Measurements from ENCODE around the gene BCL2. TPM values are rescaled to one million over a fixed set of nuclear protein-coding genes. Genes with fewer than 3 reads are reported as not detected.

Gene BCL2
- total RNA-seq, 2 donors from 2014 or later: 13.9 to 16.4 TPM

DNA sequence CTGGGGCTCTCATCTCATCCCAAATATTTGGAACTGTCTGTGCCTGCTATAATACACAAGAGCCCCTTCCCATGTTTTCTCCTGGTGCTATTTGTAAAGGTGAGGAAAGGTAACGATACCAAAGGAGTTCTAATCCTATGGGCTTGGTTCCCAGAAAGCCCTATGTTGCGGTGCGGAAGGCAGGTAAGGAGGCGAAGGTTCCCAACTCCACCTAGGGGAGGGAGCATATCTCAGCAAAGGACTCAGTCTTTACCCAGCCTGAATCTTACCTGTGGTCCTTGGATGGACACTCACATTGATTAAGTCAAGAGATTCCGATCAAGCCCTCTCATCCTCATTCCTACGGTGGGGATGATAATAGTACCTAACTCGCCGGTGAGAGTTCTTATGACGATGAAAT is 140.1 kb downstream of the BCL2 start:
- TF ChIP-seq, protein P1, sequence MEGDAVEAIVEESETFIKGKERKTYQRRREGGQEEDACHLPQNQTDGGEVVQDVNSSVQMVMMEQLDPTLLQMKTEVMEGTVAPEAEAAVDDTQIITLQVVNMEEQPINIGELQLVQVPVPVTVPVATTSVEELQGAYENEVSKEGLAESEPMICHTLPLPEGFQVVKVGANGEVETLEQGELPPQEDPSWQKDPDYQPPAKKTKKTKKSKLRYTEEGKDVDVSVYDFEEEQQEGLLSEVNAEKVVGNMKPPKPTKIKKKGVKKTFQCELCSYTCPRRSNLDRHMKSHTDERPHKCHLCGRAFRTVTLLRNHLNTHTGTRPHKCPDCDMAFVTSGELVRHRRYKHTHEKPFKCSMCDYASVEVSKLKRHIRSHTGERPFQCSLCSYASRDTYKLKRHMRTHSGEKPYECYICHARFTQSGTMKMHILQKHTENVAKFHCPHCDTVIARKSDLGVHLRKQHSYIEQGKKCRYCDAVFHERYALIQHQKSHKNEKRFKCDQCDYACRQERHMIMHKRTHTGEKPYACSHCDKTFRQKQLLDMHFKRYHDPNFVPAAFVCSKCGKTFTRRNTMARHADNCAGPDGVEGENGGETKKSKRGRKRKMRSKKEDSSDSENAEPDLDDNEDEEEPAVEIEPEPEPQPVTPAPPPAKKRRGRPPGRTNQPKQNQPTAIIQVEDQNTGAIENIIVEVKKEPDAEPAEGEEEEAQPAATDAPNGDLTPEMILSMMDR (IDR thresholded peaks at IDR 0.05): no peak
- no peaks in the 10 kb centered on the region for H3K9me3 ChIP-seq
- no peak overlapping the region for H3K4me3 ChIP-seq
- intact Hi-C loops (cut with DNase I): no loop called here
- no peak for DNase-seq
- H3K27me3 ChIP-seq: no peaks in the 10 kb centered on the region
- H3K36me3 ChIP-seq: no peaks in the 10 kb centered on the region
- peaks cover 30% of the 10 kb centered on the region for H3K4me1 ChIP-seq
- H3K27ac ChIP-seq: peak overlapping the region; percentile 86
- H3K9ac ChIP-seq (ENCODE audit: low read depth in 2 of 2, low read length in 2 of 2): peak overlapping the region in 1 of 2 donors; percentile 28

DNA sequence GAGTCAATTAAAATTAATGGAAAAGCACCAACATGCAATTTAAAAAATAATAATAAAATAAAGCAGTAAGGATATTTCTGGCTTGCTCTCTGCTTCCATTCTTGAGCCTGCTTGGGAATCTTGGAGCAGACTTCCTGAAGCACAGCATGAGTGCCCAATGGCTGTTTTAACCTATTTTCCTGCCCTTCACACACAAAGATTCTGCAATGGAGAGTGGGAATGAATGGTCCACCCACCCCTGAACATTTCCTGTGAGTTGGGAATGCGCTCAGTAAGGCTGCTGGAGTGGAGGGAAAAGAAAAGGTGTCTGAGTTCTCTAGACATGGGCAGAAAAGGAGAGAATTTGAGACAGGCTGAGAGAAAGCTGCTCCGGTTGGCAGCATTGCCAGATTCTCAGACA is 140.6 kb downstream of the BCL2 start:
- Histone ChIP-seq H3K9me3 (no peaks in the 10 kb centered on the region), H3K4me1 (peaks cover 28% of the 10 kb centered on the region), H3K27me3 (no peaks in the 10 kb centered on the region), H3K27ac (peak overlapping the region; percentile 86), H3K4me3 (no peak overlapping the region), H3K36me3 (no peaks in the 10 kb centered on the region), H3K9ac (ENCODE audit: low read depth in 2 of 2, low read length in 2 of 2) (peak overlapping the region in 1 of 2 donors; percentile 78)
- TF ChIP-seq, protein P1 (IDR thresholded peaks at IDR 0.05): no peak
- intact Hi-C loops (cut with DNase I): no loop called here
- DNase-seq: no peak

DNA sequence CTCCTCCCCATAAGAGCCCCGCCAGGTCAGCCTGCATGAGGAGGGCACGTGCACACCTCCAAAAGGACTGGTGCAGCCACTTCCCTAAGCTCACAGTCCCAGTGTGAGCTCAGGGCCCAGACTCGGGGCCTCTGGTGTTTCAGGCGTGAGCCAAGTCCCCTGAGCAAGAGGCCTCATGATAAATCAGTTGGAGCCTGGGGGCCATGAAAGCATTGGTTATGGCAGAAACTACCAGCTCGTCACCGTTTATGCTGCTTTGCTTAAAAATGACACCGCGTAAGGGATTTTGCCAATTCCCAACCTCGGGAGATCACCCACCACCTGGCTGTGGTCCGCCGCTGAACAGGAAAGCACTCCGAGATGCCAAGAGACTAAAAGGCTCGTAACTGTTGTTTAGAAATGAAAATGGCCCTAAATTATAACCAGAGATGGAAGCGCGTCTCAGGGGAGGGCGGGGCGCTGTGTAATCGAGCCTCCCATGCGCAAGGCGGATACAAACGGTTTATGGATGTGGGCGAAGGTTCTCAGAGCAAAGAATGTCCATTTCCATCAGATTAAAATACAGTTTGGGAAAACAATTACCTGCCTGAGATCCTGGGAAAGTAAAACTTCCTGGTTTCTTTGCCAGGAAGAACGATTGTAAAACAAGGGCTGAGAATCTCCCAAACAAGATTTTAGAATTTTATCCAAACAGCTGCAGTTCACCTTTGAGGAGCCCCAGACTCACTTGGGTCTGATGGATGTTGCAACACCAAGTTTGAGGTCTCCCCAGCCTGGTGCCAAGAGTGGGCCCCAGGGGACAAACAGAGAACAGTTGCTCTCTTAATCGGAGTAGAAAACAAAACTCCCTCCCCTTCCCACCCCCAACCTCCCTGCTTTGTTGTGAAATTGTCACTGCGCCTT is 141.4 kb downstream of the BCL2 start:
- peak overlapping the region in 1 of 2 donors; percentile 78 for H3K9ac ChIP-seq (ENCODE audit: low read depth in 2 of 2, low read length in 2 of 2)
- H3K9me3 ChIP-seq: no peaks in the 10 kb centered on the region
- no peaks in the 10 kb centered on the region for H3K36me3 ChIP-seq
- intact Hi-C loops (cut with DNase I): no loop called here
- TF ChIP-seq, protein P1 (IDR thresholded peaks at IDR 0.05): no peak
- no peak overlapping the region for H3K4me3 ChIP-seq
- H3K27ac ChIP-seq: peak overlapping the region; percentile 86
- peaks cover 20% of the 10 kb centered on the region for H3K4me1 ChIP-seq
- no peaks in the 10 kb centered on the region for H3K27me3 ChIP-seq
- peak; percentile 83 for DNase-seq

DNA sequence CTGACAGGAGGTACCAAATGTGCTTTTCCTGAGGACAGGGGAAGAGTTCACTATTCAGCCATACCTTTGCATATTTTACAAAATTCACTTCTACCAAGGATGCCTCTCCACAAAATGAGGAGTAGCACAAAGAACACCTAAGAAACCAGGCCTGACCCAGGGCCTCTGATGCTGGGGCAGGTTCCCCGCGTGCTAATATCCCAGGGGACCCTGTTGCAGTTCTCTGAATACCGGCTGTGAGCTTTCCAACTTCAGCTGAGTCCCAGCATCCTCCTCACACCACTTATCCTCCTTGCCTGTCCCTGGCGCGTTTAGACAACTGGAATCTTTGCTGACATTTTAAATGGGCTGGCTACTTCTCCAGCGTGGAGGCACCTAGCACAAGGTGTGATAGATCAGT is 142.3 kb downstream of the BCL2 start:
- intact Hi-C loops (cut with DNase I): no loop called here
- Histone ChIP-seq H3K4me1 (peaks cover 19% of the 10 kb centered on the region), H3K36me3 (no peaks in the 10 kb centered on the region), H3K9me3 (no peaks in the 10 kb centered on the region), H3K27ac (peak overlapping the region; percentile 86), H3K4me3 (no peak overlapping the region), H3K9ac (ENCODE audit: low read depth in 2 of 2, low read length in 2 of 2) (peak overlapping the region in 1 of 2 donors; percentile 78), H3K27me3 (no peaks in the 10 kb centered on the region)
- DNase-seq: no peak
- TF ChIP-seq, protein P1 (IDR thresholded peaks at IDR 0.05): no peak

DNA sequence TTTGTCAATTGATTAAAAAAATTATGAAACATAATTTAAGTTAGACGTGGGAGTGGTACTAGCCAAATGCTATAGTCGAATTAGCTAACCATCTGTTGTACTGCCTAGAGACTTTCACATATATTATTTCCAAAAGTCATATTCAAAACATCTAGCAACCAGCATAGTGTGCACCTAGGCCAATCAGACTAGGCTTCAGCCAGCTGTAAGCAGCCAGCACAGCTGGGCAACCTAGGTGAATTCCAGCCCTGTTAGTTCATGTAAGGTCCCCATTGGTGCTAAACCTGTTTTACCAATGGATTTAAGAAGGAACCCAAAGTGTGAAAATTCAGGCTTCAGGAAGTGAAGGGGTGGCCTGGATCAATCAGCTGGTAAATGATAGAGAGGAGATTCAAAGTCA is 144.3 kb downstream of the BCL2 start:
- TF ChIP-seq, protein P1 (IDR thresholded peaks at IDR 0.05): no peak
- intact Hi-C loops (cut with DNase I): no loop called here
- no peaks in the 10 kb centered on the region for H3K27me3 ChIP-seq
- H3K9ac ChIP-seq (ENCODE audit: low read depth in 2 of 2, low read length in 2 of 2): no peak overlapping the region
- DNase-seq: no peak
- H3K27ac ChIP-seq: no peak overlapping the region
- no peaks in the 10 kb centered on the region for H3K36me3 ChIP-seq
- H3K9me3 ChIP-seq: no peaks in the 10 kb centered on the region
- H3K4me3 ChIP-seq: no peak overlapping the region
- H3K4me1 ChIP-seq: peaks cover 15% of the 10 kb centered on the region

Data from colonic mucosa (tissue), 4 donors.